Tibial artery (tissue), 4 donors: ENCODE measurements around the gene SLC35F1.

ENCODE experiments used
- DNase-seq, 2 donors: peaks; one replicate each; pipeline ENCODE4 v3.0.0-alpha.2; 2019
- H3K27ac ChIP-seq, 2 donors: fragments of 200-600 bp; sonication (generic) in 1 of 2; 1 replicate in 1 of 2; 2 replicates in 1 of 2; pipeline ENCODE4 v1.5.1; 2018 to 2019; ENCODE audit warnings: mild to moderate bottlenecking in 1 of 2
- H3K27me3 ChIP-seq, 2 donors: fragments of 200-600 bp; sonication (generic) in 1 of 2; one replicate each; pipeline versions ENCODE4 v1.5.1 to v1.6.0; 2016 to 2019
- H3K36me3 ChIP-seq, 3 donors: fragments of 200-600 bp; sonication (generic) in 2 of 3; one replicate each; pipeline ENCODE4 v1.5.1; 2016 to 2019; ENCODE audit warnings: mild to moderate bottlenecking in 2 of 3
- H3K4me1 ChIP-seq, 4 donors: fragments of 200-600 bp; sonication (generic) in 2 of 4; 1 replicate in 3 of 4; 2 replicates in 1 of 4; pipeline ENCODE4 v1.5.1; 2016 to 2019
- H3K4me3 ChIP-seq, 2 donors: fragments of 200-600 bp; sonication (generic) in 1 of 2; 1 replicate in 1 of 2; 2 replicates in 1 of 2; pipeline ENCODE4 v1.5.1; 2018 to 2019; ENCODE audit warnings: mild to moderate bottlenecking in 2 of 2
- H3K9me3 ChIP-seq, 3 donors: fragments of 200-600 bp; sonication (generic) in 1 of 3; one replicate each; pipeline ENCODE4 v1.5.1; 2016 to 2019
- intact Hi-C: fragments of 100-400 bp; cut with DNase I; formaldehyde crosslinking; loops from one replicate; pipeline ENCODE4 v1.15.0; 2023; ENCODE audit warnings: low total_unique reads
- TF ChIP-seq, protein P1 (sequence below), 2 experiments: fragments of 200-600 bp in 1 of 2; fragments of 450-650 bp in 1 of 2; IDR thresholded peaks; one replicate each; pipeline ENCODE4 v1.5.1; 2017 to 2019; ENCODE audit warnings: antibody characterized with exemption in 2 of 2, mild to moderate bottlenecking in 1 of 2, moderate library complexity in 1 of 2

Gene SLC35F1

GRCh38 chr6:117910549-117910948, 3.5 kb downstream of the SLC35F1 start:
- H3K4me3 ChIP-seq = no peak overlapping the region
- H3K27me3 ChIP-seq = peaks cover 0 to 34% of the 10 kb centered on the region in 2 donors
- H3K4me1 ChIP-seq = peaks cover 0 to 22% (median 16%) of the 10 kb centered on the region in 4 donors
- TF ChIP-seq, protein P1, sequence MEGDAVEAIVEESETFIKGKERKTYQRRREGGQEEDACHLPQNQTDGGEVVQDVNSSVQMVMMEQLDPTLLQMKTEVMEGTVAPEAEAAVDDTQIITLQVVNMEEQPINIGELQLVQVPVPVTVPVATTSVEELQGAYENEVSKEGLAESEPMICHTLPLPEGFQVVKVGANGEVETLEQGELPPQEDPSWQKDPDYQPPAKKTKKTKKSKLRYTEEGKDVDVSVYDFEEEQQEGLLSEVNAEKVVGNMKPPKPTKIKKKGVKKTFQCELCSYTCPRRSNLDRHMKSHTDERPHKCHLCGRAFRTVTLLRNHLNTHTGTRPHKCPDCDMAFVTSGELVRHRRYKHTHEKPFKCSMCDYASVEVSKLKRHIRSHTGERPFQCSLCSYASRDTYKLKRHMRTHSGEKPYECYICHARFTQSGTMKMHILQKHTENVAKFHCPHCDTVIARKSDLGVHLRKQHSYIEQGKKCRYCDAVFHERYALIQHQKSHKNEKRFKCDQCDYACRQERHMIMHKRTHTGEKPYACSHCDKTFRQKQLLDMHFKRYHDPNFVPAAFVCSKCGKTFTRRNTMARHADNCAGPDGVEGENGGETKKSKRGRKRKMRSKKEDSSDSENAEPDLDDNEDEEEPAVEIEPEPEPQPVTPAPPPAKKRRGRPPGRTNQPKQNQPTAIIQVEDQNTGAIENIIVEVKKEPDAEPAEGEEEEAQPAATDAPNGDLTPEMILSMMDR (IDR thresholded peaks at IDR 0.05) = no peak
- H3K9me3 ChIP-seq = no peaks in the 10 kb centered on the region
- intact Hi-C loops = no loop called here
- no peak for DNase-seq
- H3K36me3 ChIP-seq = no peaks in the 10 kb centered on the region
- H3K27ac ChIP-seq = no peak overlapping the region

DNA sequence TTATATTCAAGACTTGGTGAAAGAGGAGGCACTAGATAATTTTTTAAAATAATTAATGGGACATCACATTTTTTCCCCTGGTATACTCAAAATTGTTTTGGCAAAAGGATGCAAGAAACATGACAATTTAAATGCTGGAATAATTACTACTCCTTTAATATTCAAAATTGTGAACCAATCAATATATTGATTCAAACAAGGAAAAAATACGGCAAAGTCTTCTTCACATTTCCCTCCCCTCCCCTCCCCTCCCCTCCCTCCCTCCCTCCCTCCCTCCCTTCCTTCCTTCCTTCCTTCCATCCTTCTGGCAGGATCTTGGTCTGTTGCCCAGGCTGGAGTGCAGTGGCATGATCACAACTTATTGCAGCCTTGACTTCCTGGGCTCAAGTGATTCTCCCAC, 4.1 kb downstream of the SLC35F1 start:
- no peak overlapping the region for H3K4me3 ChIP-seq
- intact Hi-C loops = no loop called here
- peaks cover 0 to 22% (median 16%) of the 10 kb centered on the region in 4 donors for H3K4me1 ChIP-seq
- no peaks in the 10 kb centered on the region for H3K36me3 ChIP-seq
- H3K27ac ChIP-seq = no peak overlapping the region
- no peaks in the 10 kb centered on the region for H3K9me3 ChIP-seq
- no peak for DNase-seq
- TF ChIP-seq, protein P1 (IDR thresholded peaks at IDR 0.05) = no peak
- H3K27me3 ChIP-seq = peaks cover 0 to 31% of the 10 kb centered on the region in 2 donors

DNA sequence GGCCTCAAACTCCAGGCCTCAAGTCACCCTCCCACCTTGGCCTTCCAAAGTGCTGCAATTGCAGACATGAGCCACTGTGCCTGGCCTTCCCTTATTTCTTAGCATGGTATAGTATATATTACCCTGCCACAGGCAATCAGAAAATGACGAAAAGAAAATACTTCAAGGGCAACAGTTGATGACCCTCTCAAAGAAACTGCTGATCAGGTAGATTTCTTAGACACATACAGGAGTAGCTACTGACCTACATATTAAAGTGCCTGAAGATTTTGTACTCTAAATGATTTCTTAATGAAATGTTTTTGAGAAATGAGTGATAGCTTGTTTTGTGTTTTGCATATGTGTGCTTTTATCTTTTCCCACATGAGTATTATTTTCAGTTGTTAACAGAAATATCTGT, 4.6 kb downstream of the SLC35F1 start:
- peaks cover 0 to 18% (median 14%) of the 10 kb centered on the region in 4 donors for H3K4me1 ChIP-seq
- H3K9me3 ChIP-seq = no peaks in the 10 kb centered on the region
- no peak overlapping the region for H3K4me3 ChIP-seq
- TF ChIP-seq, protein P1 (IDR thresholded peaks at IDR 0.05) = no peak
- DNase-seq = no peak
- intact Hi-C loops = no loop called here
- no peak overlapping the region for H3K27ac ChIP-seq
- H3K36me3 ChIP-seq = no peaks in the 10 kb centered on the region
- peaks cover 0 to 30% of the 10 kb centered on the region in 2 donors for H3K27me3 ChIP-seq

- intact Hi-C loops = no loop called here
These were observed 8.8 kb downstream of the SLC35F1 start for GRCh38 chr6:117915846-117916245.

DNA sequence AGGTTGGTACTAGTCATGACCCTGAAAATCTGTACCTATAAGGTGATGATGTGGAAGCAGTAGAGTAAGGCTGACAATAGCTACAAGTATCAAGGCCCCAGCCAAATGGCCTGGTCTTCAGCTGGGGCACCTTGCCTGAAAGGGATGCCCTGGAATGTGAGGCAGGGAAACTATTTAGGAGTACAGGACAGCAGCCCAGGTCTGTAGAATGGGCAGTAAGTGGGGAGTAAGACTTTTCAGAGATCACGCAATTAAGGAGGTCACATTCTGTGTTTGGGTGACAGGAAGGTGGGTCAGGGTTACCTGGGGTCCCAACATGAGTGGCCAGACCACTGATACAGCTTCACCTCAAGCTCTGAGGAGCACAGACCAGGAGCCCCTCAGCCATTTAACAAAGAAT, 9.4 kb downstream of the SLC35F1 start:
- TF ChIP-seq, protein P1 (IDR thresholded peaks at IDR 0.05) = no peak
- Histone ChIP-seq H3K36me3 (no peaks in the 10 kb centered on the region), H3K27me3 (peaks cover 0 to 23% of the 10 kb centered on the region in 2 donors), H3K9me3 (no peaks in the 10 kb centered on the region), H3K4me3 (no peak overlapping the region), H3K27ac (no peak overlapping the region), H3K4me1 (peaks cover 0 to 10% (median 9%) of the 10 kb centered on the region in 4 donors)
- no peak for DNase-seq
- intact Hi-C loops = no loop called here

More at GRCh38 chr6:117915846-117916245, 8.8 kb downstream of the SLC35F1 start:
- Histone ChIP-seq H3K27me3 (peaks cover 0 to 20% of the 10 kb centered on the region in 2 donors), H3K4me3 (no peak overlapping the region), H3K4me1 (peaks cover 0 to 10% (median 9%) of the 10 kb centered on the region in 4 donors), H3K27ac (no peak overlapping the region), H3K9me3 (no peaks in the 10 kb centered on the region), H3K36me3 (no peaks in the 10 kb centered on the region)
- no peak for DNase-seq
- TF ChIP-seq, protein P1 (IDR thresholded peaks at IDR 0.05) = no peak

GRCh38 chr6:117917176-117917575, 10.1 kb downstream of the SLC35F1 start:
- Histone ChIP-seq H3K9me3 (no peaks in the 10 kb centered on the region), H3K27ac (no peak overlapping the region), H3K36me3 (no peaks in the 10 kb centered on the region), H3K27me3 (peaks cover 0 to 27% of the 10 kb centered on the region in 2 donors), H3K4me1 (peaks cover 0 to 10% (median 9%) of the 10 kb centered on the region in 4 donors), H3K4me3 (no peak overlapping the region)
- TF ChIP-seq, protein P1 (IDR thresholded peaks at IDR 0.05) = no peak
- no peak for DNase-seq
- intact Hi-C loops = no loop called here
